SK-N-SH (cell line): Measurements from ENCODE around the gene LMAN2. TPM values are rescaled to one million over a fixed set of nuclear protein-coding genes. Genes with fewer than 3 reads are reported as not detected.

Experiments
- CTCF ChIA-PET: fragments of 300-600, 350-600 bp; formaldehyde crosslinking; extraction: SDS; loops from one replicate; lab custom pipeline; 2021; lab: Yijun Ruan, JAX
- POLR2A ChIA-PET: fragments of 350-600 bp; sonication (Branson Sonifier 250); formaldehyde crosslinking; extraction: SDS; loops from one replicate; lab custom pipeline; 2020; ENCODE audit warnings: antibody characterized with exemption, inconsistent platforms; lab: Yijun Ruan, JAX
- DNase-seq: peaks from one replicate; pipeline ENCODE4 v3.0.0; 2012
- H2AFZ ChIP-seq: fragments of 200-600 bp; sonication (generic); 2 replicates; pipeline ENCODE4 v1.8.1; 2016; ENCODE audit warnings: antibody characterized with exemption, mild to moderate bottlenecking, low read depth
- H3F3A ChIP-seq: fragments of 200-600 bp; sonication (generic); replicated peaks from 2 replicates; pipeline ENCODE3; 2016; ENCODE audit warnings: antibody characterized with exemption, mild to moderate bottlenecking; ENCODE audit not compliant: insufficient read depth
- H3K27ac ChIP-seq, 2 experiments: fragments of 200-500 bp in 1 of 2; fragments of 200-600 bp in 1 of 2; sonication (Bioruptor generic) in 1 of 2; sonication (generic), shearing (Covaris generic) in 1 of 2; 2 replicates each; pipeline versions ENCODE4 v1.5.1 to v1.6.1; 2014 to 2016; ENCODE audit warnings: low read depth in 2 of 2, inconsistent platforms in 1 of 2, low read length in 1 of 2, mild to moderate bottlenecking in 1 of 2, mixed read lengths in 1 of 2
- H3K27me3 ChIP-seq: fragments of 200-600 bp; sonication (generic), shearing (Covaris generic); 2 replicates; pipeline ENCODE4 v1.6.1; 2016; ENCODE audit warnings: mixed run types; ENCODE audit not compliant: insufficient read depth
- H3K36me3 ChIP-seq, 2 experiments: fragments of 200-500 bp in 1 of 2; fragments of 200-600 bp in 1 of 2; sonication (Bioruptor generic) in 1 of 2; sonication (generic) in 1 of 2; replicated peaks in 1 of 2; 2 replicates each; pipeline versions ENCODE3 to v1.5.1; 2014 to 2016; ENCODE audit warnings: low read length in 1 of 2, mild to moderate bottlenecking in 1 of 2; ENCODE audit not compliant: insufficient read depth in 2 of 2, control insufficient read depth in 1 of 2
- H3K4me1 ChIP-seq, 2 experiments: fragments of 200-500 bp in 1 of 2; fragments of 200-600 bp in 1 of 2; sonication (Bioruptor generic) in 1 of 2; sonication (generic), shearing (Covaris generic) in 1 of 2; 2 replicates each; pipeline versions ENCODE4 v1.5.1 to v1.6.1; 2014 to 2016; ENCODE audit warnings: low read depth in 1 of 2, low read length in 1 of 2, mixed run types in 1 of 2; ENCODE audit not compliant: insufficient read depth in 2 of 2, control insufficient read depth in 1 of 2
- H3K4me2 ChIP-seq: fragments of 200-600 bp; sonication (generic), shearing (Covaris generic); 2 replicates; pipeline ENCODE4 v1.6.1; 2017; ENCODE audit warnings: mixed run types
- H3K4me3 ChIP-seq, 2 experiments: fragments of 200-500 bp in 1 of 2; fragments of 200-600 bp in 1 of 2; sonication (Bioruptor generic) in 1 of 2; sonication (generic), shearing (Covaris generic) in 1 of 2; 2 replicates each; pipeline versions ENCODE4 v1.5.1 to v1.8.1; 2014 to 2016; ENCODE audit warnings: low read depth in 2 of 2, inconsistent platforms in 1 of 2, low read length in 1 of 2, mild to moderate bottlenecking in 1 of 2, mixed read lengths in 1 of 2, moderate library complexity in 1 of 2
- H3K79me2 ChIP-seq: fragments of 200-600 bp; sonication (generic); 2 replicates; pipeline ENCODE4 v1.8.1; 2017; ENCODE audit warnings: mild to moderate bottlenecking; ENCODE audit not compliant: insufficient read depth
- H3K9ac ChIP-seq: fragments of 200-600 bp; sonication (generic); 2 replicates; pipeline ENCODE4 v1.6.1; 2017; ENCODE audit warnings: mixed run types
- H3K9me2 ChIP-seq: fragments of 200-600 bp; sonication (generic); 2 replicates; pipeline ENCODE4 v1.6.1; 2017; ENCODE audit warnings: mixed run types
- H3K9me3 ChIP-seq: fragments of 200-600 bp; sonication (generic); 2 replicates; pipeline ENCODE4 v1.6.1; 2017; ENCODE audit warnings: mixed run types, mild to moderate bottlenecking, moderate library complexity
- H4K20me1 ChIP-seq: fragments of 200-600 bp; sonication (generic); 2 replicates; pipeline ENCODE4 v1.6.1; 2017; ENCODE audit warnings: mild to moderate bottlenecking, mixed run types; ENCODE audit not compliant: insufficient read depth
- CTCF ChIP-seq: fragments of 200-600 bp; sonication (generic); IDR thresholded peaks from 2 replicates; pipeline ENCODE4 v1.6.1; 2017; ENCODE audit warnings: antibody characterized with exemption, mild to moderate bottlenecking, moderate library complexity
- FOSL2 ChIP-seq: IDR thresholded peaks from 2 replicates; pipeline ENCODE4 v1.4.0; 2012; ENCODE audit warnings: low read depth, mild to moderate bottlenecking, moderate library complexity, borderline replicate concordance
- GABPA ChIP-seq: IDR thresholded peaks from 2 replicates; pipeline ENCODE4 v1.4.0; 2012; ENCODE audit warnings: low read depth, mild to moderate bottlenecking
- IRF3 ChIP-seq: fragments of 150-350 bp; IDR thresholded peaks from 2 replicates; pipeline ENCODE4 v1.6.1; 2016; ENCODE audit warnings: mild to moderate bottlenecking, low read depth, low read length
- JUND ChIP-seq: IDR thresholded peaks from 2 replicates; pipeline ENCODE4 v1.4.0; 2012
- MEF2A ChIP-seq: IDR thresholded peaks from 2 replicates; pipeline ENCODE4 v1.4.0; 2012; ENCODE audit warnings: low read depth, borderline replicate concordance
- NRF1 ChIP-seq: IDR thresholded peaks from 2 replicates; pipeline ENCODE4 v1.6.1; 2012; ENCODE audit warnings: low read depth, mild to moderate bottlenecking, low read length
- POLR2AphosphoS5 ChIP-seq: IDR thresholded peaks from 2 replicates; pipeline ENCODE4 v1.6.1; 2012; ENCODE audit warnings: low read depth, low read length
- RFX5 ChIP-seq: IDR thresholded peaks from 2 replicates; pipeline ENCODE4 v1.6.1; 2012; ENCODE audit warnings: mild to moderate bottlenecking, improper control_type of control experiment, low read length
- RXRA ChIP-seq: IDR thresholded peaks from 2 replicates; pipeline ENCODE4 v1.4.0; 2012; ENCODE audit warnings: low read depth, mild to moderate bottlenecking, borderline replicate concordance
- SIN3A ChIP-seq: IDR thresholded peaks from 2 replicates; pipeline ENCODE4 v1.6.1; 2012; ENCODE audit warnings: low read depth, mild to moderate bottlenecking, low read length, moderate library complexity, borderline replicate concordance
- TAF1 ChIP-seq: IDR thresholded peaks from 2 replicates; pipeline ENCODE4 v1.6.1; 2012; ENCODE audit warnings: low read depth, mild to moderate bottlenecking, low read length, moderate library complexity, borderline replicate concordance
- YY1 ChIP-seq: IDR thresholded peaks from 2 replicates; pipeline ENCODE4 v1.4.0; 2012; ENCODE audit warnings: low read depth, mild to moderate bottlenecking
- WGBS: methylation state at CpG from one replicate; pipeline ENCODE4 v1.1.6; 2017; ENCODE audit warnings: low lambda C conversion rate; 5-methylcytosine and 5-hydroxymethylcytosine counted together
- polyA plus RNA-seq, 3 experiments: library from polyadenylated mRNA; depleted of rRNA; stranded (reverse); fragments of >200 nt; gene quantifications; 2 replicates each; pipeline ENCODE4 v1.2.3, GENCODE V29; 2012
- TF ChIP-seq, protein P1 (sequence below): IDR thresholded peaks from 2 replicates; pipeline ENCODE4 v1.4.0; 2012; ENCODE audit warnings: low read depth
- TF ChIP-seq, protein P2 (sequence below): fragments of 150-350 bp; IDR thresholded peaks from 2 replicates; pipeline ENCODE4 v1.6.1; 2017; ENCODE audit warnings: antibody characterized with exemption, low read length, low read depth, borderline replicate concordance

Gene LMAN2
- polyA plus RNA-seq, 1 of the 3 experiments (the other 2 are of a cell fraction), result 500 TPM

DNA sequence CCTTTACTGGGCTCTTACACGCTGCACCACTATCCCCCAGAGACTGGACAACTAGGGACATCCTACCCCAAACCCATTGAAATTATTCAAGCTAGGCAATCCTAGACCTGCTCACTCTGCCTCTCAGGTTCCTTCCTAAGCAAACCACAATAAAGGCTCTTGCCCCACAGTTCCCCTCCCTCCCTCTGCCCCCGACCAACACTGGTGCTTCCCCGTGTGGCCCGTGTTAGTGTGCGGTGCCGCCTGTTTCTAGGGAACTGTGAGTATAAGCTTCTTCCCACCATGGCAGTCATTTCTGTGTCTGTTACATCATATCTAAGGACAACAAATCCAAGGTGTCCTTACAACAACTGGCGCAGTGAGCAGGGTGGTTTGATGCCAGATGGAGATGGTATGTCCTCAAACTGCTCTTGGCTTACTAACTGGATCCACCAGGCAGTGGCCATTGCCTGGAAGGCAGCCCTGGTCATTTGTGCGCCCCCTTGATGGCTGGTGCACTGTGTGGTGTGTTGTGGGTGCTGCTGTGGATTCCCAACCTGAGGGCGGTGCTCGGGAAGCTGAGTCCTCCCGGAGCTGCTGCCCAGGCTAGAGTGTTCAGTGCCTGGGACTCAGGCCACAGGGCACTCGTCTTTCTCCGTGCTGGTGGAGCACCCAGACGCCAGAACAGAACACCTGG lies 31.4 kb downstream of the LMAN2 start:
- 93% methylated on average over 9 of the region's 14 CpGs for WGBS
- TF ChIP-seq YY1, result no peak
- TF ChIP-seq TAF1, result no peak
- no peak for TF ChIP-seq GABPA
- no peak for TF ChIP-seq POLR2AphosphoS5
- TF ChIP-seq RXRA, result no peak
- TF ChIP-seq, protein P1, sequence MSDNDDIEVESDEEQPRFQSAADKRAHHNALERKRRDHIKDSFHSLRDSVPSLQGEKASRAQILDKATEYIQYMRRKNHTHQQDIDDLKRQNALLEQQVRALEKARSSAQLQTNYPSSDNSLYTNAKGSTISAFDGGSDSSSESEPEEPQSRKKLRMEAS, result no peak
- no peak for TF ChIP-seq SIN3A
- TF ChIP-seq MEF2A, result no peak
- TF ChIP-seq CTCF, result no peak
- TF ChIP-seq RFX5, result no peak
- TF ChIP-seq JUND, result no peak
- no peak for TF ChIP-seq NRF1
- TF ChIP-seq IRF3, result no peak
- TF ChIP-seq, protein P2, sequence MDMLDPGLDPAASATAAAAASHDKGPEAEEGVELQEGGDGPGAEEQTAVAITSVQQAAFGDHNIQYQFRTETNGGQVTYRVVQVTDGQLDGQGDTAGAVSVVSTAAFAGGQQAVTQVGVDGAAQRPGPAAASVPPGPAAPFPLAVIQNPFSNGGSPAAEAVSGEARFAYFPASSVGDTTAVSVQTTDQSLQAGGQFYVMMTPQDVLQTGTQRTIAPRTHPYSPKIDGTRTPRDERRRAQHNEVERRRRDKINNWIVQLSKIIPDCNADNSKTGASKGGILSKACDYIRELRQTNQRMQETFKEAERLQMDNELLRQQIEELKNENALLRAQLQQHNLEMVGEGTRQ, result no peak
- TF ChIP-seq FOSL2, result no peak
- Histone ChIP-seq H2AFZ (no peak overlapping the region), H3K9me3 (no peaks in the 10 kb centered on the region), H4K20me1 (no peaks in the 10 kb centered on the region), H3K9ac (no peak overlapping the region), H3K4me3 (no peak overlapping the region), H3K4me1 (no peaks in the 10 kb centered on the region), H3K9me2 (no peaks in the 10 kb centered on the region), H3K36me3 (peaks cover 0 to 8% of the 10 kb centered on the region in 2 experiments), H3K27me3 (no peaks in the 10 kb centered on the region), H3K27ac (no peak overlapping the region), H3F3A (peaks cover 5% of the 10 kb centered on the region), H3K79me2 (no peaks in the 10 kb centered on the region), H3K4me2 (no peak overlapping the region)
- CTCF ChIA-PET, result interaction anchor here (3.4 to 3.5 kb wide), 2 partner anchors 11 to 15 kb away, joined by 23 to 26 read pairs; no protein-coding TSS in a partner anchor
- no peak for DNase-seq
- POLR2A ChIA-PET, result no interaction called here
